ENCODE results near the gene IFT43.

Gene IFT43

DNA sequence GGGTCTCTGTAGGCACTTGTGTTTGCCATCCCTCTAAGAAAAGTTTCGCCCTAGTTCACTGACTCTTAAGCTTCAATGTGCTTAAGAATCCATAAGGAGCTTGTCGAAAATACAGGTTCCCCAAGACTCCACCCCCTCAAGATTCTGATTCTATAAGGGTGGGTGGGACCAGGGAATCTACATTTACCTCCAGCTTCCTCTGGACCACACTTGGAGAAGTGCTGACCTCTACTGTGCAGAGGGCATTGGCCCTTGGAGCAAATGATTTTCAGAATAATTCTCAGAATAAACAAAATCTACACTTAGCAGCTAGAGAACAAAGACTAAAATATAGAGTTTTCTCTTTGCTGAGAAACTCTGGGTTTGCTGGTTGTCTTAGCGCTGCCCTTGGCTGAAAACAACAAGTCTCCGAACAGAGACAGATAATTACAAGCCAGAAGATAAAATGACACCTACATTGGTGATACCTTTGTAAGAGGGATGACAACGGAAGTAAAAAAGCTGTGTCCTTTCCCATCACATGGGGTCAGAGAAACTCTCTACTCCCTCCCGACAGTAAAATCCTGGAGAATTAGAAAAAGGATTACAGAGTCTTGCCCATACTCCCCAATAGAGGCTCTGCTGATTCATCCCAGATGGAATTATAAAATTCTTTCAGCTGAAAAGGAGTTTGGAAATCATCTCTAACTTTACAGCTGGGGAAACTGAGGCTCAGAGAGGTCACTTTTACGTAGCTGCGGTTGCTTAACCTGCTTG lies 8.6 kb upstream of the IFT43 start:
- peak; percentile 35 for DNase-seq
- Histone ChIP-seq H3K23ac (ENCODE audit: low read length) (no peak overlapping the region), H3K9ac (ENCODE audit: low read length) (no peak overlapping the region), H3K27ac (ENCODE audit: low read depth, low read length) (no peak overlapping the region), H4K8ac (ENCODE audit: low read depth, low read length) (no peak overlapping the region), H2BK120ac (ENCODE audit: low read depth, low read length) (no peak overlapping the region), H3K27me3 (ENCODE audit: insufficient read depth, low read length, poor library complexity) (no peaks in the 10 kb centered on the region), H2BK15ac (replicated peaks; ENCODE audit: low read depth) (no peak overlapping the region), H3K18ac (ENCODE audit: low read length) (no peak overlapping the region), H3K4me1 (ENCODE audit: control insufficient read depth, low read depth, low read length) (peaks cover 15% of the 10 kb centered on the region), H3K56ac (ENCODE audit: low read length) (no peak overlapping the region), H4K5ac (ENCODE audit: low read length) (no peak overlapping the region), H3K4me3 (ENCODE audit: low read length) (no peak overlapping the region), H3K79me2 (ENCODE audit: control insufficient read depth, insufficient read depth, low read length) (no peaks in the 10 kb centered on the region), H3K4me2 (ENCODE audit: low read length) (no peak overlapping the region), H3K36me3 (ENCODE audit: control insufficient read depth, insufficient read depth, low read length) (no peaks in the 10 kb centered on the region), H2BK5ac (ENCODE audit: low read length) (no peak overlapping the region), H3K79me1 (ENCODE audit: low read length) (no peaks in the 10 kb centered on the region), H3K4ac (ENCODE audit: low read depth, low read length) (no peak overlapping the region), H2AK5ac (ENCODE audit: low read length) (no peak overlapping the region)
- no CpG with 5 or more reads among the region's 8 CpGs for WGBS (ENCODE audit: extremely low coverage, insufficient coverage, low lambda C conversion rate)

DNA sequence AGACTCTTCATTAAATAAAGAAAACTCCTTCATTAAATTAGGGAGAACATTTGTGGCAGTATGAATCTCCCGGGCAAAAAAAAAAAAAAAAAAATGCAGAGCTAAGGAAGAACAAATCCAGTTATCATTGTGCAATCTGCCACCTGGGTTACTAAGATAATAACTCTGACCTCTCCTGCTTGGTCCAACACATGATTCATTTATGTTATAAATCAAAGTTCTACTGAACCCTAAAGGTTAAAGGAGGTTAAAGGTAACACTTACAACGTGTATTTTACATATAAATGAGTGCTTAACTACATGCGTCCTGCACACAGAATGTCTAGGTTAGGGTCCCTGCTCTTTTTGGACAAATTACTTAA lies 8.0 kb upstream of the IFT43 start:
- Histone ChIP-seq H2BK5ac (ENCODE audit: low read length) (no peak overlapping the region), H2AK5ac (ENCODE audit: low read length) (no peak overlapping the region), H3K23ac (ENCODE audit: low read length) (no peak overlapping the region), H3K79me2 (ENCODE audit: control insufficient read depth, insufficient read depth, low read length) (no peaks in the 10 kb centered on the region), H3K36me3 (ENCODE audit: control insufficient read depth, insufficient read depth, low read length) (no peaks in the 10 kb centered on the region), H4K8ac (ENCODE audit: low read depth, low read length) (no peak overlapping the region), H3K79me1 (ENCODE audit: low read length) (no peaks in the 10 kb centered on the region), H3K4me3 (ENCODE audit: low read length) (no peak overlapping the region), H3K4me2 (ENCODE audit: low read length) (no peak overlapping the region), H3K4me1 (ENCODE audit: control insufficient read depth, low read depth, low read length) (peaks cover 11% of the 10 kb centered on the region), H3K56ac (ENCODE audit: low read length) (no peak overlapping the region), H3K27me3 (ENCODE audit: insufficient read depth, low read length, poor library complexity) (no peaks in the 10 kb centered on the region), H3K27ac (ENCODE audit: low read depth, low read length) (no peak overlapping the region), H2BK15ac (replicated peaks; ENCODE audit: low read depth) (no peak overlapping the region), H4K5ac (ENCODE audit: low read length) (no peak overlapping the region), H3K9ac (ENCODE audit: low read length) (no peak overlapping the region), H2BK120ac (ENCODE audit: low read depth, low read length) (no peak overlapping the region), H3K18ac (ENCODE audit: low read length) (no peak overlapping the region), H3K4ac (ENCODE audit: low read depth, low read length) (no peak overlapping the region)
- no peak for DNase-seq
- WGBS (ENCODE audit: extremely low coverage, insufficient coverage, low lambda C conversion rate), result no CpG with 5 or more reads among the region's 3 CpGs

DNA sequence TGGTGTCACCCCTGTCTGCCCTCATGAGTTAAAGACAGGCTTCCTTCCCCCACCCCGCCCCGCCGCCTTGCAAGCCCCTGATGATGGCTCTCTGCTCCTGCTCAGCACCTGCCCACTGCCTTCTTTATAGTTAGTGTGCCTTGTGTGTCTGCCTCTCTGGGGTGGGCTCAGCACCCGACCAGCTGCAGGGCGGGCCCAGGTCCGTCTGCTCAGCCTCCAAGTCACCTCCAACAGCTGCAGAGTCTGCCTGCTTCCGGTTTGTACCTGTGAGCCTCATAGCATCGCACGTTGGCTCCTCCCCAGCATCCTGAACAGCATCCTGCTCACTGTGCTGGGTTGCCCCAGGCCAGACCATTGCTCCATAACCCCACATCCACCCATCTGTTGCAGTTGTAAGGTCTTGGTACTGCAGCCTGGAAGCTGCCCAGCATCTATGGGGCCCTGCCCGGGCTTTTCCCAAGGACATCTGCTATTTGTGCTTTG lies 7.3 kb upstream of the IFT43 start:
- no peak for DNase-seq
- H3K18ac ChIP-seq (ENCODE audit: low read length), result no peak overlapping the region
- no peak overlapping the region for H4K5ac ChIP-seq (ENCODE audit: low read length)
- H3K4me1 ChIP-seq (ENCODE audit: control insufficient read depth, low read depth, low read length), result peaks cover 7% of the 10 kb centered on the region
- no peak overlapping the region for H3K23ac ChIP-seq (ENCODE audit: low read length)
- no peak overlapping the region for H3K27ac ChIP-seq (ENCODE audit: low read depth, low read length)
- H3K79me1 ChIP-seq (ENCODE audit: low read length), result no peaks in the 10 kb centered on the region
- no peak overlapping the region for H2BK15ac ChIP-seq (replicated peaks; ENCODE audit: low read depth)
- H2BK5ac ChIP-seq (ENCODE audit: low read length), result no peak overlapping the region
- no peak overlapping the region for H3K4me3 ChIP-seq (ENCODE audit: low read length)
- no peak overlapping the region for H2BK120ac ChIP-seq (ENCODE audit: low read depth, low read length)
- no peaks in the 10 kb centered on the region for H3K36me3 ChIP-seq (ENCODE audit: control insufficient read depth, insufficient read depth, low read length)
- no peak overlapping the region for H3K4me2 ChIP-seq (ENCODE audit: low read length)
- H2AK5ac ChIP-seq (ENCODE audit: low read length), result no peak overlapping the region
- H3K27me3 ChIP-seq (ENCODE audit: insufficient read depth, low read length, poor library complexity), result no peaks in the 10 kb centered on the region
- H4K8ac ChIP-seq (ENCODE audit: low read depth, low read length), result no peak overlapping the region
- H3K9ac ChIP-seq (ENCODE audit: low read length), result no peak overlapping the region
- no peak overlapping the region for H3K56ac ChIP-seq (ENCODE audit: low read length)
- no peak overlapping the region for H3K4ac ChIP-seq (ENCODE audit: low read depth, low read length)
- no CpG with 5 or more reads among the region's 10 CpGs for WGBS (ENCODE audit: extremely low coverage, insufficient coverage, low lambda C conversion rate)
- H3K79me2 ChIP-seq (ENCODE audit: control insufficient read depth, insufficient read depth, low read length), result no peaks in the 10 kb centered on the region

DNA sequence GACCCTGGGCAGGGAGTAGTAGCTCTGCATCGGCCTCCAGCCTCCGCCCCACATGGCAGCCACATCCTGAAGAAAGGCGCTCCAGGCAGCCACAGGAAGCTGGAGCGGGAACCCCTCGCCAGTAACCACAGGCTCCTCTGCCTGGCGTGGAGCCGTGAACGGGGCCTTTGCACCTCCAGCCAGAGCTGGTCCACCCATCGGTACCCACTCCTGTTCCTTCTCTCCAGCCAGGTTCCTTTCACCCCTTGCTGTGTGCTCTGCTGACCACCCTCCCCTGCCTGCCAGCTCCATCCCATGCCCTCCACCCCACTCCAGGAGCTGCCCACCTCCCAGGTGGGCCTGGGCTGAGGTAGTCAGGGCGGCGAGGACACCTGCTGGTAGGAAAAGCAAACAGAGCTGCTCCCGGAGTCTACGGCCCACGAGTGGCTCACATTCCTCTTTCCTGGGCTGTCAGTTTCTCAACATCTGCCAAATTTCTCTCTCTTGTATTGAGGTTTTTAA lies 6.4 kb upstream of the IFT43 start:
- Histone ChIP-seq H3K36me3 (ENCODE audit: control insufficient read depth, insufficient read depth, low read length) (no peaks in the 10 kb centered on the region), H4K5ac (ENCODE audit: low read length) (no peak overlapping the region), H3K18ac (ENCODE audit: low read length) (no peak overlapping the region), H3K23ac (ENCODE audit: low read length) (no peak overlapping the region), H3K4me2 (ENCODE audit: low read length) (no peak overlapping the region), H3K79me2 (ENCODE audit: control insufficient read depth, insufficient read depth, low read length) (no peaks in the 10 kb centered on the region), H4K8ac (ENCODE audit: low read depth, low read length) (no peak overlapping the region), H3K27me3 (ENCODE audit: insufficient read depth, low read length, poor library complexity) (no peaks in the 10 kb centered on the region), H3K27ac (ENCODE audit: low read depth, low read length) (no peak overlapping the region), H2BK15ac (replicated peaks; ENCODE audit: low read depth) (no peak overlapping the region), H2BK120ac (ENCODE audit: low read depth, low read length) (no peak overlapping the region), H3K56ac (ENCODE audit: low read length) (no peak overlapping the region), H3K79me1 (ENCODE audit: low read length) (no peaks in the 10 kb centered on the region), H3K4me3 (ENCODE audit: low read length) (no peak overlapping the region), H2AK5ac (ENCODE audit: low read length) (peak overlapping the region; percentile 81), H3K4ac (ENCODE audit: low read depth, low read length) (no peak overlapping the region), H2BK5ac (ENCODE audit: low read length) (no peak overlapping the region), H3K4me1 (ENCODE audit: control insufficient read depth, low read depth, low read length) (peaks cover 8% of the 10 kb centered on the region), H3K9ac (ENCODE audit: low read length) (no peak overlapping the region)
- DNase-seq, result peak; percentile 57
- WGBS (ENCODE audit: extremely low coverage, insufficient coverage, low lambda C conversion rate), result no CpG with 5 or more reads among the region's 14 CpGs

DNA sequence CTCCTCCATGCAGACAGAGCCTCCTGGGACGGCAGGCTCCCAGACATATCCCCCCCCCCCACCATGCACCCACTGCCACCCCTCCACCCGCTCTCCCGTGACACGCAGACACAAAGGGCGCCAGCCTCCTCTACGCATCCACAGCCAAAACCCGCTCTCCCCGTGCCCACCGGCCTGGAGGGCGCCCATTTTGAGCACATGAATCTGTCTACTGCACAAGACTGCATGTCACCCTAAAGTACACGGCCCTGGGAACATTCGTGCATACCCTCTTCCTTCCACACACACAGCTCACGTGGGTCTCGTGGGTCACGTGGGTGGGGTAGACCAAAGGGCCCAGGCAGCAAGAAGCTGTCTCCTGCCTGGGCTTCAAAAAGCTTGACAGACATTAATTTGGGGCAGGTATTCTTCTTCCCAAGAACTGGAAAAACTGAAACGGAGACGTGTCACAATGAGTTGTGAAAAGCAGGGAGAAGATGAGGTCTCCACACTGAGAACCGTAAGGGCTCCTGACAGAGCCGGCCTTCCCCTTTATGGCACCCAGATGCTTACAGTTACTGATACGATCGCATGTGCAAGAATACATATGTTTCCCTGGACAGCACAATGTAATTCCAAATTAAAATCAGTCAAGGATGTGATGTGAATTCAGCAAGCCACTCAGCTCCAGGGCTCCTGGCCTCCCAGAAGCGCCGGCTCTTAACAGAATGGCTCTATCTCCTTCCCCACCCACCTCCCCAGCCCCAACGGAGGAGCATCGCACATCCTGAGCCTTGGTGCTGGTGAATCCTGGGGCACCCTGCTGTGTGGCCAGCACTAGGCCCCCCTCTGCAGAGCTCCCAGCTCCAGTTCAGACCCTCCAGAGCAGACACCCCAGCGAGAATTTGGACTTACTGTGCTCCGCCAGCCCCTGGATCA lies 5.7 kb upstream of the IFT43 start:
- Histone ChIP-seq H3K4me3 (ENCODE audit: low read length) (no peak overlapping the region), H3K79me1 (ENCODE audit: low read length) (no peaks in the 10 kb centered on the region), H3K4ac (ENCODE audit: low read depth, low read length) (no peak overlapping the region), H4K5ac (ENCODE audit: low read length) (no peak overlapping the region), H2BK15ac (replicated peaks; ENCODE audit: low read depth) (no peak overlapping the region), H3K23ac (ENCODE audit: low read length) (no peak overlapping the region), H2BK5ac (ENCODE audit: low read length) (no peak overlapping the region), H3K9ac (ENCODE audit: low read length) (no peak overlapping the region), H2BK120ac (ENCODE audit: low read depth, low read length) (no peak overlapping the region), H3K79me2 (ENCODE audit: control insufficient read depth, insufficient read depth, low read length) (no peaks in the 10 kb centered on the region), H3K27me3 (ENCODE audit: insufficient read depth, low read length, poor library complexity) (no peaks in the 10 kb centered on the region), H2AK5ac (ENCODE audit: low read length) (no peak overlapping the region), H3K18ac (ENCODE audit: low read length) (no peak overlapping the region), H3K4me1 (ENCODE audit: control insufficient read depth, low read depth, low read length) (peaks cover 9% of the 10 kb centered on the region), H3K36me3 (ENCODE audit: control insufficient read depth, insufficient read depth, low read length) (no peaks in the 10 kb centered on the region), H3K56ac (ENCODE audit: low read length) (no peak overlapping the region), H3K4me2 (ENCODE audit: low read length) (no peak overlapping the region), H4K8ac (ENCODE audit: low read depth, low read length) (no peak overlapping the region), H3K27ac (ENCODE audit: low read depth, low read length) (no peak overlapping the region)
- DNase-seq, result no peak
- no CpG with 5 or more reads among the region's 27 CpGs for WGBS (ENCODE audit: extremely low coverage, insufficient coverage, low lambda C conversion rate)
